CD4-positive, CD25-positive, alpha-beta regulatory T cell (primary cell): ENCODE data around the gene ASTL. TPM values are rescaled to one million over a fixed set of nuclear protein-coding genes. Genes with fewer than 3 reads are reported as not detected.
A peak's percentile ranks its signal among the peaks of the same experiment; 100 is the strongest.
"Not testable (repeated sequence)": the region's sequence is repeated elsewhere in the genome, so short reads cannot be mapped to it uniquely, and the experiment has no call there.

Experiments
- ATAC-seq, 2 donors: fragments of 150-1000 bp; cut with Tn5 transposase; one replicate each; pipeline ENCODE4 v1.10.0; 2021; ENCODE audit warnings: low read depth in 2 of 2, moderate number of reproducible peaks in 2 of 2, moderate library complexity in 1 of 2
- DNase-seq, 3 donors: peaks; one replicate each; pipeline versions ENCODE4 v3.0.0 to v3.0.0-alpha.2; 2012 to 2022; ENCODE audit warnings: mixed read lengths in 1 of 3
- H3K27ac ChIP-seq: one replicate; pipeline ENCODE4 v1.7.0; 2013; ENCODE audit warnings: mild to moderate bottlenecking, low read length; ENCODE audit not compliant: insufficient read depth, poor library complexity, severe bottlenecking
- H3K27me3 ChIP-seq: one replicate; pipeline ENCODE4 v1.7.0; 2013; ENCODE audit warnings: low read length; ENCODE audit not compliant: control insufficient read depth, insufficient read depth
- H3K36me3 ChIP-seq: one replicate; pipeline ENCODE4 v1.7.0; 2013; ENCODE audit warnings: mild to moderate bottlenecking, low read length, moderate library complexity; ENCODE audit not compliant: control insufficient read depth, insufficient read depth
- H3K4me1 ChIP-seq: 2 replicates; pipeline ENCODE4 v1.7.0; 2013; ENCODE audit warnings: mild to moderate bottlenecking, low read length; ENCODE audit not compliant: insufficient read depth, control insufficient read depth, poor library complexity, severe bottlenecking
- H3K4me3 ChIP-seq: one replicate; pipeline ENCODE4 v1.7.0; 2013; ENCODE audit warnings: low read depth, mild to moderate bottlenecking, low read length, moderate library complexity
- H3K9me3 ChIP-seq, 2 experiments: 1 replicate in 1 of 2; 2 replicates in 1 of 2; pipeline ENCODE4 v1.7.0; 2013; ENCODE audit warnings: low read length in 2 of 2, mild to moderate bottlenecking in 1 of 2, moderate library complexity in 1 of 2; ENCODE audit not compliant: control insufficient read depth in 2 of 2
- H3K27ac Mint-ChIP-seq, 3 donors: one replicate each; pipeline ENCODE4 v1.8.0; 2020 to 2022; ENCODE audit warnings: mild to moderate bottlenecking in 3 of 3, mixed read lengths in 3 of 3, moderate library complexity in 2 of 3
- H3K27me3 Mint-ChIP-seq: one replicate; pipeline ENCODE4 v1.8.0; 2022; ENCODE audit warnings: mild to moderate bottlenecking, mixed read lengths
- H3K36me3 Mint-ChIP-seq: one replicate; pipeline ENCODE4 v1.8.0; 2020; ENCODE audit warnings: mixed read lengths
- H3K4me1 Mint-ChIP-seq, 4 donors: one replicate each; pipeline ENCODE4 v1.8.0; 2020 to 2022; ENCODE audit warnings: mixed read lengths in 4 of 4, mild to moderate bottlenecking in 1 of 4
- H3K4me3 Mint-ChIP-seq, 4 donors: one replicate each; pipeline ENCODE4 v1.8.0; 2020 to 2022; ENCODE audit warnings: mild to moderate bottlenecking in 4 of 4, mixed read lengths in 4 of 4, moderate library complexity in 3 of 4
- H3K9me3 Mint-ChIP-seq, 7 donors: one replicate each; pipeline ENCODE4 v1.8.0; 2020 to 2022; ENCODE audit warnings: mixed read lengths in 7 of 7, mild to moderate bottlenecking in 3 of 7, moderate library complexity in 2 of 7
- polyA plus RNA-seq, 4 donors: library from polyadenylated mRNA; unstranded; fragments of 300-500 nt; fragmentation: Illumina TruSeq; gene quantifications; one replicate each; pipeline ENCODE4 v1.2.3, GENCODE V29; 2021
- total RNA-seq: library from RNA; stranded (reverse); gene quantifications from one replicate; pipeline ENCODE4 v1.2.3, GENCODE V29; 2022

ASTL gene
- total and polyA plus RNA-seq, 5 donors from 2014 or later, result 0.23 to 9.7 (median 0.39) TPM; not detected in 2

GRCh38 chr2:96167407-96168013 is 29.2 kb upstream of the ASTL start:
- H3K4me3 Mint-ChIP-seq, result peak overlapping the region in 1 of 4 donors; percentile 56
- H3K27me3 Mint-ChIP-seq, result no peaks in the 10 kb centered on the region
- H3K9me3 ChIP-seq, result no peaks in the 10 kb centered on the region
- no peak overlapping the region for H3K4me3 ChIP-seq
- peak overlapping the region in 2 of 3 donors; percentile 68 to 83 for H3K27ac Mint-ChIP-seq
- no peak for DNase-seq
- no peak overlapping the region for H3K27ac ChIP-seq
- no peaks in the 10 kb centered on the region for H3K36me3 Mint-ChIP-seq
- H3K27me3 ChIP-seq, result no peaks in the 10 kb centered on the region
- peaks cover 17 to 41% (median 29%) of the 10 kb centered on the region in 4 donors for H3K4me1 Mint-ChIP-seq
- H3K4me1 ChIP-seq, result peaks cover 26% of the 10 kb centered on the region
- peaks cover 0 to 2% (median 0%) of the 10 kb centered on the region in 7 donors for H3K9me3 Mint-ChIP-seq
- H3K36me3 ChIP-seq, result no peaks in the 10 kb centered on the region
- ATAC-seq, result no peak

DNA sequence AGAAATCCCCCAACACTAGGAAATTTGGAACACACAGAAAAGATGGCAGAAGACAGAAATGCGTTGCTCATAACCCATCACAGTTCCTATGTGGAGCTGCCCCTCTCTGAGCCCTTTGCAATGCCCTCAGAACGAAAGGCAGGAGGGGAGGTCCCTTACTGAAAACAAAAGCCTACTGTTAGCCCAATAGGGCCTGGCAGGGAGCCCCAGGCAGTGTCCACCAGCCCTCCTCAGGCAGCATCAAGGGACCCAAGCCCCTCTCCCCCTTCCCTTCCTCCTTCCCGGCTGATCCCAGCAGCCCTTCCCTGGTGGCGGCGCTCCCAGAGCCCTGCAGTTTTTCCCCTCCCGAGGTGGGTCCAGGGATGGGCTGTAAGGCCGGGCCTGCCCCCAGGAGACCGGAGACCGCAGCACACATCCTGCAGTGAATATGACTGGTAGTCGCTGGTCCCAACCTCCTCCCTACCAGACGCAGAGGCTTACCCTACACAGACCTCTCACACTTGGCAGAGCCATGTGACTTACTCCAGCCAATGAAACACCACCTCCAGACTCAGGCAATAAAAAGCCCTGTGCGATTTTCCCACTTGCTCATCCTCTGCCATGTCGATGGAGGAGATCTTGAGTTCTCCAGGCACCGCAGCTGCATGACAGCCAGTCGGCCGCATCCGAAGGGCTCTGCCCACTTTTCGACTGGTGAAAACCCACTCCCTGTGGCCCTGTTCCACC is 26.3 kb upstream of the ASTL start:
- H3K27me3 Mint-ChIP-seq, result no peaks in the 10 kb centered on the region
- H3K9me3 Mint-ChIP-seq, result peaks cover 0 to 2% (median 0%) of the 10 kb centered on the region in 7 donors
- DNase-seq (peak in 2 of 3 donors; percentile 63 to 93), ATAC-seq (peak; percentile 87)
- H3K4me1 Mint-ChIP-seq, result peaks cover 17 to 62% (median 43%) of the 10 kb centered on the region in 4 donors
- Histone ChIP-seq H3K9me3 (no peaks in the 10 kb centered on the region), H3K27ac (peak overlapping the region; percentile 87), H3K4me3 (peak overlapping the region; percentile 41), H3K4me1 (peaks cover 39% of the 10 kb centered on the region), H3K36me3 (no peaks in the 10 kb centered on the region), H3K27me3 (no peaks in the 10 kb centered on the region)
- no peaks in the 10 kb centered on the region for H3K36me3 Mint-ChIP-seq
- H3K4me3 Mint-ChIP-seq, result peak overlapping the region; percentile 65 to 82 (median 78)
- peak overlapping the region; percentile 97 to 99 (median 98) for H3K27ac Mint-ChIP-seq

DNA sequence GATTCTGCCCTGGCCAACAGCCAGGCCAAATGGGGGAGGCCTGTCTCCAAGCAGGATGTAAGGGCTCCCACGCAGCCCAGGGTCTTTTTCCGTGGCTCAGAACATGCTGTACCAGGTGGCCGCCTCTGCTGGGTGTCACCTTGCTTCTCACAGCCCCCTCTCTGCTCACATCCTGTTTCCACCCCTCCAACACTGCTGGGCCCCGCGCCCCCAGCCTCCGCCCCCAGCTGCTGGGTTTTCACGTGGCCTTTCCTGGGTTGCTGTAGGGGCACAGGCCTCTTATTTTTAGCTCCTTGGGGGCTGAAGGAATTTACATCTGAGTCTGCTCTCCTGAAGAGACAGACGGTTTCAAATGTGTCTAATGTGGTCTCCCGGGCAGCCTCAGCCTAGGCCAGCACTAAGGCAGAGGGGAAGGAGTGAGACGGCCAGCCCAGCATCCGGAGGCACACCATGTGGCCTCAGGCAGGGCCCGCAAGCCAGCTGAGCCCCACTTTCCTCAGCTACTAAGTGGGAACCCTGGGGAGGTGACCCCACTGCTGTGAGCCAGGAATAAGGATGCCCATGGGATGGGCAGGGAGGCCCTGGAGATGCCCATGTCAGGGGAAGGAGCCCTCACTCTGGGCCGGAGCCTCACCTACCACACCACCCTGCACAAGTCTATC is 25.6 kb upstream of the ASTL start:
- DNase-seq (peak; percentile 40 to 86 (median 78)), ATAC-seq (peak; percentile 60 to 68)
- no peaks in the 10 kb centered on the region for H3K36me3 ChIP-seq
- peak overlapping the region; percentile 97 to 99 (median 98) for H3K27ac Mint-ChIP-seq
- peaks cover 46% of the 10 kb centered on the region for H3K4me1 ChIP-seq
- peaks cover 22 to 62% (median 50%) of the 10 kb centered on the region in 4 donors for H3K4me1 Mint-ChIP-seq
- H3K4me3 Mint-ChIP-seq, result peak overlapping the region; percentile 64 to 80 (median 70)
- no peaks in the 10 kb centered on the region for H3K9me3 ChIP-seq
- H3K27me3 Mint-ChIP-seq, result no peaks in the 10 kb centered on the region
- H3K36me3 Mint-ChIP-seq, result no peaks in the 10 kb centered on the region
- H3K27ac ChIP-seq, result peak overlapping the region; percentile 87
- no peaks in the 10 kb centered on the region for H3K9me3 Mint-ChIP-seq
- H3K27me3 ChIP-seq, result no peaks in the 10 kb centered on the region
- H3K4me3 ChIP-seq, result peak overlapping the region; percentile 41

- no peak overlapping the region for H3K4me3 ChIP-seq
- no peaks in the 10 kb centered on the region for H3K36me3 ChIP-seq
- DNase-seq, result no peak
- no peak for ATAC-seq
- Mint-ChIP-seq H3K36me3 (no peaks in the 10 kb centered on the region), H3K27me3 (no peaks in the 10 kb centered on the region), H3K27ac (peak overlapping the region; percentile 97 to 99 (median 98)), H3K9me3 (no peaks in the 10 kb centered on the region), H3K4me3 (peak overlapping the region; percentile 64 to 80 (median 70)), H3K4me1 (peaks cover 22 to 67% (median 51%) of the 10 kb centered on the region in 4 donors)
- no peaks in the 10 kb centered on the region for H3K9me3 ChIP-seq
- H3K4me1 ChIP-seq, result peaks cover 51% of the 10 kb centered on the region
- peak overlapping the region; percentile 87 for H3K27ac ChIP-seq
- H3K27me3 ChIP-seq, result no peaks in the 10 kb centered on the region
Observed at GRCh38 chr2:96163415-96163767, 25.1 kb upstream of the ASTL start.

DNA sequence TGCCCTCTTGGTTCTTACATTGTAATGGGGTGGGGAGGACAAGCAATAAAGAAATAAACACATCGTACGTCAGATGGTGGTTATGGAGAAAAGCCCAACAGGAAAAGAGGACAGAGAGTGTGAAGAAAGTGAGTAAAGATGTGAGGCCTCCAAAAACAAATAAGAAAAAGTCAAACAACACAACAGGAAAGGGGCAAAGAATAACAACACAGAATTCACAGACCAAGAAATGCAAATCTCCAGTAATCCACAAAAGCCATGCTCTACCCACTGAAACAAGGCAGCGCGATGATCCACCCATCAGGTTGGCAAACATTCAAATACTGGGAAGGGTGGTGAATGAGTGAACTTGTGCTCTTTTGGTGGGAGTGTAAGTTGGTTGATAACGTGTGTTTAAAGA is 23.6 kb upstream of the ASTL start:
- H3K36me3 Mint-ChIP-seq, result no peaks in the 10 kb centered on the region
- no peaks in the 10 kb centered on the region for H3K27me3 Mint-ChIP-seq
- Histone ChIP-seq H3K27ac (peak overlapping the region; percentile 87), H3K36me3 (no peaks in the 10 kb centered on the region), H3K27me3 (no peaks in the 10 kb centered on the region), H3K4me3 (no peak overlapping the region), H3K9me3 (no peaks in the 10 kb centered on the region), H3K4me1 (peaks cover 66% of the 10 kb centered on the region)
- ATAC-seq (no peak), DNase-seq (no peak)
- peaks cover 15 to 75% (median 54%) of the 10 kb centered on the region in 4 donors for H3K4me1 Mint-ChIP-seq
- H3K4me3 Mint-ChIP-seq, result peak overlapping the region in 2 of 4 donors; percentile 65 to 67
- H3K9me3 Mint-ChIP-seq, result no peaks in the 10 kb centered on the region
- H3K27ac Mint-ChIP-seq, result peak overlapping the region; percentile 94 to 98 (median 97)

DNA sequence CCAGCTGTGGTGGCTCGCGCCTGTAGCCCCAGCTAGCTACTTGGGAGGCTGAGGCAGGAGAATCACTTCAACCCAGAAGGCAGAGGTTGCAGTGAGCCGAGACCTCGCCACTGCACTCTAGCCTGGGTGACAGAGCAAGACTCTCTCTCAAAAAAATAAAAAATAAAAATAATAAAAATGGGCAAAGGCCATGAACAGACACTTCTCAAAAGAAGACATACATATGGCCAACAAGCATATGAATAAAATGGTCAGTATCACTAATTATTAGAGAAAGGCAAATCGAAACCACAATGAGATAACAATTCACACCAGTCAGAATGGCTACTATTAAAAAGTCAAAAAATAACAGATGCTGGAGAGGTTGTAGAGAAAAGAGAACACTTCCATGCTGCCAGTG is 22.1 kb upstream of the ASTL start:
- Mint-ChIP-seq H3K4me1 (peaks cover 15 to 89% (median 63%) of the 10 kb centered on the region in 4 donors), H3K27ac (peak overlapping the region in 2 of 3 donors; percentile 85 to 96), H3K4me3 (peak overlapping the region in 1 of 4 donors; percentile 15)
- not testable (repeated sequence) for ATAC-seq, H3K36me3 ChIP-seq, H3K27ac ChIP-seq, H3K27me3 Mint-ChIP-seq, H3K36me3 Mint-ChIP-seq, DNase-seq, H3K4me3 ChIP-seq, H3K9me3 Mint-ChIP-seq, H3K27me3 ChIP-seq, H3K9me3 ChIP-seq
- H3K4me1 ChIP-seq, result peaks cover 75% of the 10 kb centered on the region

DNA sequence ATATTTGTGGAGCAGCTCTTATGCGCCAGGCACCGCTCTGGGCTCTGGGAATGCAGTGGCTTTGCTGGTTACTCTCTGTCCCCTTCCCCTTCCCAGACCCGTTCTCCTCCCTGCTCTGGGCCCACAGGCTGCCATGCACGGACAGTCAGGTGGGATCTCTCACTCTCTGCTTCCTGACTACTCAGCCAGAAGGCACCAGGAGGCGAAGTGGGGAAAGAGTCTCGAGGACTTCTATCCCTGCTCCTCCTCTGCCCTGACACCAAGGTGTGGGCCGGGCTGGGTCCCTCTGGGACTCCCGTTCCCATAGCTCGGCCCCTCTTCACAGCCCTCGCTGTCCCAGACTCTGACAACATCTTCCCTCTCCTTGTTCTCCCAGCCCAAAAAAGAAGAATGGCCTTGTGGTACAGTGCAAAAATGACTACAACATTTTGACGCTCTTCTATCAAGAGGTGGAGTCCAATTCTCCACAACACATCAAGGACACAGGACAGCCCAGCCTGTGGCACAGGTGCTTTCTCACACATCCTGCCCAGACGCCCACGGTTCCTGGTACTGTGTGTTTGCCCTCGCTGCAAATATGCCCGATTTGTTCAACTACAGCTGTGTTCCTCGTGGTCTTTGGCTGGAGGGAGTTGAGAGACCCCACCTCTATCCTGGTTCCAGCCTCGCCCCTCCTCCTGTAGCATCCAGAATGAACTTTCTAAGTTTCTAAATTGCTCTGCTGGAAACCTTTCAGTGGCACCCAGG is 21.0 kb upstream of the ASTL start:
- Histone ChIP-seq H3K27me3 (no peaks in the 10 kb centered on the region), H3K4me3 (peak overlapping the region; percentile 13), H3K4me1 (peaks cover 66% of the 10 kb centered on the region), H3K9me3 (no peaks in the 10 kb centered on the region), H3K27ac (peak overlapping the region; percentile 62), H3K36me3 (no peaks in the 10 kb centered on the region)
- ATAC-seq (peak; percentile 59 to 62), DNase-seq (peak in 2 of 3 donors; percentile 53 to 92)
- peak overlapping the region; percentile 66 to 81 (median 70) for H3K4me3 Mint-ChIP-seq
- peak overlapping the region; percentile 93 to 96 (median 96) for H3K27ac Mint-ChIP-seq
- no peaks in the 10 kb centered on the region for H3K27me3 Mint-ChIP-seq
- peaks cover 9 to 80% (median 56%) of the 10 kb centered on the region in 4 donors for H3K4me1 Mint-ChIP-seq
- no peaks in the 10 kb centered on the region for H3K36me3 Mint-ChIP-seq
- H3K9me3 Mint-ChIP-seq, result no peaks in the 10 kb centered on the region
